H1 (cell line): ENCODE measurements around the gene SLC12A8. TPM values are rescaled to one million over a fixed set of nuclear protein-coding genes. Genes with fewer than 3 reads are reported as not detected.

Experiments used
- CTCF ChIA-PET: fragments of 300-600 bp; sonication (Branson Sonifier 250); formaldehyde crosslinking; loops from one replicate; lab custom pipeline; 2021; ENCODE audit not compliant: partially characterized antibody; lab: Charles Lee
- POLR2A ChIA-PET: fragments of 300-600 bp; sonication (Branson Sonifier 250); formaldehyde crosslinking; loops from one replicate; lab custom pipeline; 2021; ENCODE audit warnings: inconsistent platforms; ENCODE audit not compliant: partially characterized antibody; lab: Charles Lee
- DNase-seq, 2 experiments: peaks; one replicate each; pipeline versions ENCODE4 v3.0.0 to v3.0.0-alpha.2; 2010 to 2022; ENCODE audit warnings: low spot score in 2 of 2, low read depth in 1 of 2, mixed read lengths in 1 of 2
- FAIRE-seq: peaks from 2 replicates; lab custom pipeline; 2011; peaks lifted over from hg19 to GRCh38; lab: Jason Lieb, UNC
- H2AFZ ChIP-seq: 2 replicates; pipeline ENCODE4 v1.8.1; 2012; ENCODE audit warnings: low read length, inconsistent platforms
- H2AK5ac ChIP-seq: 2 replicates; pipeline ENCODE4 v1.6.1; 2013; ENCODE audit warnings: low read depth, low read length
- H2BK120ac ChIP-seq: replicated peaks from 2 replicates; pipeline ENCODE3; 2013; ENCODE audit warnings: low read depth, low read length, inconsistent platforms
- H2BK12ac ChIP-seq: 2 replicates; pipeline ENCODE4 v1.6.1; 2013; ENCODE audit warnings: low read depth, low read length
- H2BK15ac ChIP-seq: 2 replicates; pipeline ENCODE4 v1.6.1; 2013; ENCODE audit warnings: low read length
- H2BK20ac ChIP-seq: 2 replicates; pipeline ENCODE4 v1.6.1; 2013; ENCODE audit warnings: low read length
- H2BK5ac ChIP-seq: 2 replicates; pipeline ENCODE4 v1.6.1; 2013; ENCODE audit warnings: low read depth, low read length
- H3K14ac ChIP-seq: 2 replicates; pipeline ENCODE4 v1.6.1; 2013; ENCODE audit warnings: inconsistent platforms; ENCODE audit not compliant: insufficient read length
- H3K18ac ChIP-seq: 2 replicates; pipeline ENCODE4 v1.6.1; 2013; ENCODE audit warnings: low read length; ENCODE audit errors: extremely low read depth
- H3K23ac ChIP-seq: 2 replicates; pipeline ENCODE4 v1.6.1; 2013; ENCODE audit warnings: inconsistent platforms; ENCODE audit not compliant: insufficient read length
- H3K23me2 ChIP-seq: 2 replicates; pipeline ENCODE4 v1.6.1; 2013; ENCODE audit warnings: low read depth, low read length
- H3K27ac ChIP-seq: 2 replicates; pipeline ENCODE4 v1.6.1; 2011; ENCODE audit warnings: low read depth, low read length, inconsistent platforms
- H3K27me3 ChIP-seq, 4 experiments: replicated peaks in 1 of 4; 1 replicate in 1 of 4; 2 replicates in 3 of 4; pipeline versions ENCODE4 v1.6.1 to v1.8.1; 2011 to 2013; ENCODE audit warnings: low read length in 3 of 4, mild to moderate bottlenecking in 3 of 4, inconsistent platforms in 2 of 4, mixed read lengths in 2 of 4, moderate library complexity in 1 of 4; ENCODE audit not compliant: control insufficient read depth in 3 of 4, insufficient read depth in 3 of 4; ENCODE audit errors: extremely low read depth in 1 of 4
- H3K36me3 ChIP-seq, 4 experiments: 2 replicates each; pipeline versions ENCODE4 v1.6.1 to v1.8.1; 2011 to 2013; ENCODE audit warnings: mild to moderate bottlenecking in 4 of 4, low read length in 3 of 4, moderate library complexity in 2 of 4, control low read depth in 1 of 4, inconsistent platforms in 1 of 4; ENCODE audit not compliant: insufficient read depth in 4 of 4, control insufficient read depth in 2 of 4
- H3K4ac ChIP-seq: replicated peaks from 2 replicates; pipeline ENCODE3; 2013; ENCODE audit warnings: low read length, low read depth, mixed read lengths, inconsistent platforms; ENCODE audit not compliant: insufficient read length
- H3K4me1 ChIP-seq, 4 experiments: replicated peaks in 1 of 4; 1 replicate in 1 of 4; 2 replicates in 3 of 4; pipeline versions ENCODE4 v1.6.1 to v1.8.1; 2011 to 2013; ENCODE audit warnings: low read length in 3 of 4, inconsistent platforms in 2 of 4, mixed read lengths in 1 of 4; ENCODE audit not compliant: insufficient read depth in 4 of 4, control insufficient read depth in 3 of 4
- H3K4me2 ChIP-seq, 2 experiments: 2 replicates each; pipeline versions ENCODE4 v1.6.1 to v1.8.1; 2011 to 2013; ENCODE audit warnings: low read depth in 2 of 2, low read length in 2 of 2, control low read depth in 1 of 2, inconsistent platforms in 1 of 2, mild to moderate bottlenecking in 1 of 2; ENCODE audit not compliant: insufficient read depth in 1 of 2
- H3K4me3 ChIP-seq, 4 experiments: fragments of 200-600, 300-600 bp in 1 of 4; sonication (generic), shearing (Covaris generic), sonication (Bioruptor Twin) in 1 of 4; 2 replicates each; pipeline versions ENCODE4 v1.5.1 to v1.8.1; 2011 to 2016; ENCODE audit warnings: low read length in 4 of 4, low read depth in 3 of 4, control low read depth in 2 of 4, inconsistent platforms in 2 of 4, mild to moderate bottlenecking in 2 of 4, mixed read lengths in 1 of 4, moderate library complexity in 1 of 4; ENCODE audit not compliant: insufficient read depth in 2 of 4; ENCODE audit errors: extremely low read depth in 1 of 4
- H3K56ac ChIP-seq: replicated peaks from 2 replicates; pipeline ENCODE3; 2013; ENCODE audit warnings: low read depth, mild to moderate bottlenecking, mixed read lengths, low read length, inconsistent platforms; ENCODE audit not compliant: insufficient read length
- H3K79me1 ChIP-seq: 2 replicates; pipeline ENCODE4 v1.6.1; 2013; ENCODE audit warnings: low read depth, low read length, control low read depth
- H3K79me2 ChIP-seq, 2 experiments: 2 replicates each; pipeline versions ENCODE4 v1.6.1 to v1.8.1; 2012 to 2013; ENCODE audit warnings: low read length in 2 of 2, mild to moderate bottlenecking in 2 of 2, inconsistent platforms in 1 of 2; ENCODE audit not compliant: insufficient read depth in 2 of 2, control insufficient read depth in 1 of 2
- H3K9ac ChIP-seq, 4 experiments: replicated peaks in 1 of 4; 1 replicate in 1 of 4; 2 replicates in 3 of 4; pipeline versions ENCODE4 v1.6.1 to v1.8.1; 2011 to 2013; ENCODE audit warnings: low read depth in 3 of 4, low read length in 3 of 4, control low read depth in 2 of 4, mild to moderate bottlenecking in 2 of 4, moderate library complexity in 2 of 4, inconsistent platforms in 1 of 4; ENCODE audit errors: extremely low read depth in 1 of 4
- H3K9me3 ChIP-seq, 2 experiments: 2 replicates each; pipeline versions ENCODE4 v1.6.1 to v1.8.1; 2012 to 2013; ENCODE audit warnings: mild to moderate bottlenecking in 2 of 2, moderate library complexity in 2 of 2, control low read depth in 1 of 2, inconsistent platforms in 1 of 2, low read depth in 1 of 2, low read length in 1 of 2, mixed read lengths in 1 of 2; ENCODE audit not compliant: insufficient read depth in 2 of 2
- H4K20me1 ChIP-seq, 2 experiments: replicated peaks in 1 of 2; 2 replicates each; pipeline versions ENCODE3 to v1.8.1; 2011 to 2013; ENCODE audit warnings: inconsistent platforms in 2 of 2, low read length in 2 of 2, mild to moderate bottlenecking in 1 of 2; ENCODE audit not compliant: insufficient read depth in 2 of 2, control insufficient read depth in 1 of 2
- H4K5ac ChIP-seq: 2 replicates; pipeline ENCODE4 v1.6.1; 2013; ENCODE audit warnings: low read length, low read depth, mixed read lengths, inconsistent platforms; ENCODE audit not compliant: insufficient read length
- H4K8ac ChIP-seq: 2 replicates; pipeline ENCODE4 v1.8.0; 2013; ENCODE audit warnings: mild to moderate bottlenecking, moderate library complexity, low read length, inconsistent platforms; ENCODE audit not compliant: insufficient read depth; ENCODE audit errors: extremely low read depth
- H4K91ac ChIP-seq: replicated peaks from 2 replicates; pipeline ENCODE3; 2013; ENCODE audit warnings: low read length, mixed read lengths, inconsistent platforms; ENCODE audit not compliant: insufficient read length
- BACH1 ChIP-seq: IDR thresholded peaks from 2 replicates; pipeline ENCODE4 v1.6.1; 2012; ENCODE audit warnings: low read length, improper control_type of control experiment
- BCL11A ChIP-seq, 2 experiments: IDR thresholded peaks; one replicate each; pipeline ENCODE4 v1.6.1; 2011; ENCODE audit warnings: low read depth in 2 of 2, low read length in 2 of 2, mild to moderate bottlenecking in 2 of 2
- BRCA1 ChIP-seq: IDR thresholded peaks from 2 replicates; pipeline ENCODE4 v1.6.1; 2012; ENCODE audit warnings: low read depth, low read length, improper control_type of control experiment
- CBX5 ChIP-seq: fragments of 300-800, 300-1000 bp; sonication (generic); IDR thresholded peaks from 2 replicates; pipeline ENCODE4 v1.7.1; 2016; ENCODE audit warnings: antibody characterized with exemption, low read length, low read depth
- CBX8 ChIP-seq: fragments of 300-800, 300-1000 bp; sonication (generic); IDR thresholded peaks from 2 replicates; pipeline ENCODE4 v1.7.1; 2016; ENCODE audit warnings: low read depth, low read length, borderline replicate concordance
- CREB1 ChIP-seq: IDR thresholded peaks from 2 replicates; pipeline ENCODE4 v1.6.1; 2012; ENCODE audit warnings: inconsistent platforms
- EP300 ChIP-seq, 2 experiments: IDR thresholded peaks; 1 replicate in 1 of 2; 2 replicates in 1 of 2; pipeline ENCODE4 v1.6.1; 2011 to 2012; ENCODE audit warnings: low read depth in 2 of 2, low read length in 2 of 2, mild to moderate bottlenecking in 2 of 2, borderline replicate concordance in 1 of 2, inconsistent platforms in 1 of 2, moderate library complexity in 1 of 2
- GTF2F1 ChIP-seq: IDR thresholded peaks from 2 replicates; pipeline ENCODE4 v1.6.1; 2012; ENCODE audit warnings: low read depth, low read length, improper control_type of control experiment, borderline replicate concordance
- JUN ChIP-seq: IDR thresholded peaks from 2 replicates; pipeline ENCODE4 v1.6.1; 2011; ENCODE audit warnings: low read depth, mild to moderate bottlenecking, improper control_type of control experiment, low read length
- RBBP5 ChIP-seq: IDR thresholded peaks from 2 replicates; pipeline ENCODE4 v1.7.1; 2012; ENCODE audit warnings: low read depth, mild to moderate bottlenecking, inconsistent platforms, low read length, moderate library complexity, borderline replicate concordance
- SUZ12 ChIP-seq: fragments of 200-600 bp; sonication (generic); IDR thresholded peaks from 2 replicates; pipeline ENCODE4 v1.6.1; 2012; ENCODE audit warnings: mild to moderate bottlenecking, inconsistent platforms, low read length, moderate library complexity, mixed read lengths
- TAF1 ChIP-seq: IDR thresholded peaks from 2 replicates; pipeline ENCODE4 v1.6.1; 2011; ENCODE audit warnings: mild to moderate bottlenecking, low read depth, low read length
- TCF12 ChIP-seq: IDR thresholded peaks from 2 replicates; pipeline ENCODE4 v1.6.1; 2011; ENCODE audit warnings: low read depth, mild to moderate bottlenecking, low read length
- WGBS, 2 experiments: shearing (Covaris generic) in 1 of 2; methylation state at CpG; one replicate each; pipeline versions ENCODE4 v1.1.6 to v1.1.7; 2013 to 2015; ENCODE audit warnings: low lambda C conversion rate in 2 of 2, mixed read lengths in 2 of 2, inconsistent platforms in 1 of 2, low coverage in 1 of 2, missing lambda C conversion rate in 1 of 2; ENCODE audit not compliant: insufficient replicate concordance in 2 of 2, insufficient coverage in 1 of 2, insufficient read length in 1 of 2; ENCODE audit errors: extremely low coverage in 1 of 2, missing lambda C conversion rate in 1 of 2; 5-methylcytosine and 5-hydroxymethylcytosine counted together
- polyA plus RNA-seq, 7 experiments: library from polyadenylated mRNA; depleted of rRNA in 3 of 7; stranded (reverse) in 5 of 7; unstranded in 2 of 7; fragments of >200 nt in 5 of 7; fragments of 200-250 nt in 2 of 7; gene quantifications; 1 replicate in 5 of 7; 2 replicates in 1 of 7; 4 replicates in 1 of 7; pipeline versions ENCODE4 v1.2.1 to v1.2.3, GENCODE V29; 2011 to 2013; ENCODE audit warnings: missing spikeins in 2 of 7, mixed read lengths in 2 of 7
- total RNA-seq: library from RNA; stranded (reverse); fragmentation: NEBNext Ultra II Directional; extraction: Animal tissue kit (Norgen Biotek cat#: 25700); gene quantifications from 2 replicates; pipeline ENCODE4 v1.2.1, GENCODE V29; 2021
- TF ChIP-seq, protein P1 (sequence below): IDR thresholded peaks from 2 replicates; pipeline ENCODE4 v1.6.1; 2011; ENCODE audit warnings: low read depth, mild to moderate bottlenecking, low read length; ENCODE audit not compliant: insufficient read depth

Gene SLC12A8
- total and polyA plus RNA-seq, 2 of the 8 experiments (the other 6 are each of a cell fraction or from before 2014, with no cell fraction given) = 13.7 to 14.4 TPM

DNA sequence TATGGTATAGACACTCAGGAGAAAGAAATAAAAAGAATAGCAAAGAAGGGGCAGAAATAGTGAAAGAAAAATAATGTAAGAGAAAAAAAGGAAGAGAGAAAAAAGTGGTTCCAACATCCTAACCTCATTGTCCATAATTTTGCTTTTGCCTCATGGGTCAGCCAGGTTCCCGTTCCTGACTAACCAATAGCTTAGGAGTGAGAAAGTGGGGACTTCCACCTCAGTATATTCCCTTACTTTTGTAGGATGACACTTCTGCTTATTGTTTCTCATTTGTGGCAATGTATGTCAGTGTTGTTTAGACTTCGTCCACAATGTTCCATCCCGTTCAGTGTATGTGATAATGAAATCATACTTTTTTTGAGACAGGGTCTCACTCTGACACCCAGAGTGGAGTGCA is 9.3 kb upstream of the SLC12A8 start:
- Histone ChIP-seq H3K4me3 (no peak overlapping the region), H4K91ac (no peak overlapping the region), H2AK5ac (no peak overlapping the region), H3K23ac (no peak overlapping the region), H3K27ac (no peak overlapping the region), H3K18ac (no peak overlapping the region), H4K20me1 (no peaks in the 10 kb centered on the region), H3K9ac (no peak overlapping the region), H3K4ac (no peak overlapping the region), H2AFZ (no peak overlapping the region), H3K9me3 (no peaks in the 10 kb centered on the region), H3K79me1 (no peaks in the 10 kb centered on the region), H2BK15ac (no peak overlapping the region), H2BK5ac (no peak overlapping the region; the same call in 1 of the 2 replicates), H3K23me2 (no peaks in the 10 kb centered on the region), H3K4me2 (no peak overlapping the region), H3K79me2 (no peaks in the 10 kb centered on the region), H3K14ac (no peak overlapping the region), H4K8ac (no peak overlapping the region), H2BK12ac (no peak overlapping the region), H3K4me1 (peaks cover 0 to 2% (median 1%) of the 10 kb centered on the region in 4 experiments; a peak in 4 of 7 replicates), H3K36me3 (no peaks in the 10 kb centered on the region), H2BK120ac (no peak overlapping the region), H2BK20ac (no peak overlapping the region), H3K27me3 (no peaks in the 10 kb centered on the region), H4K5ac (no peak overlapping the region), H3K56ac (no peak overlapping the region)
- 87% methylated on average over 3 of the region's 3 CpGs; no CpG with 5 or more reads in 1 of the 2 experiments for WGBS, 2 experiments
- FAIRE-seq = no peak
- POLR2A ChIA-PET = interaction anchor here (0.5 kb wide), 1 partner anchor 156 kb away, joined by 3 read pairs; no protein-coding TSS in a partner anchor
- CTCF ChIA-PET = interaction anchor here (1.0 kb wide), 1 partner anchor 10 kb away, joined by 3 read pairs; no protein-coding TSS in a partner anchor
- no peak for DNase-seq
- TF ChIP-seq TCF12 (no peak), CREB1 (no peak), RBBP5 (no peak), BRCA1 (no peak), TAF1 (no peak), SUZ12 (no peak), BCL11A (IDR thresholded peaks at IDR 0.05; ENCODE audit: low read depth in 2 of 2, low read length in 2 of 2) (no peak), EP300 (IDR thresholded peaks at IDR 0.05; ENCODE audit: borderline replicate concordance in 1 of 2, low read depth in 2 of 2, low read length in 2 of 2) (no peak), GTF2F1 (no peak), CBX5 (no peak), BACH1 (no peak), JUN (no peak), CBX8 (no peak)
- TF ChIP-seq, protein P1, sequence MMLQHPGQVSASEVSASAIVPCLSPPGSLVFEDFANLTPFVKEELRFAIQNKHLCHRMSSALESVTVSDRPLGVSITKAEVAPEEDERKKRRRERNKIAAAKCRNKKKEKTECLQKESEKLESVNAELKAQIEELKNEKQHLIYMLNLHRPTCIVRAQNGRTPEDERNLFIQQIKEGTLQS = no peak
